GM18861 (cell line): ENCODE measurements around the gene C13orf46.
"Not testable (repeated sequence)": the region's sequence is repeated elsewhere in the genome, so short reads cannot be mapped to it uniquely, and the experiment has no call there.

Experiments
- ATAC-seq: cut with Tn5 transposase; IDR thresholded peaks from one replicate; pipeline ENCODE4 v1.9.1; 2021; ENCODE audit not compliant: unreplicated experiment

Gene C13orf46

DNA sequence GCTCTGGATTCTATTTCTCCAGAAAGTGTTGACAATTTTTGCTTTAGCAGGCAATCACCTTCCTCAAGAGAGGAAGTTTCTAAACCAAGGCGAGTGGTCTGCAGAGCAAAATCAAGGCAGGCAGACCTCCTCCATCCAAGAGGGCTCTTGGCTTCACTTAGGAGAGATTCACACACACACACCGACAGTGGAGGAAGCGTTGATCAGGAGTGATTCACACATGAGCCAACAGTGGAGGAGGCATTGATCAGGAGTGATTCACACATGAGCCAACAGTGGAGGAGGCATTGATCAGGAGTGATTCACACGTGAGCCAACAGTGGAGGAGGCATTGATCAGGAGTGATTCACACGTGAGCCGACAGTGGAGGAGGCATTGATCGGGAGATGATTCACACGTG is 60.5 kb downstream of the C13orf46 start:
- ATAC-seq: not testable (repeated sequence)

DNA sequence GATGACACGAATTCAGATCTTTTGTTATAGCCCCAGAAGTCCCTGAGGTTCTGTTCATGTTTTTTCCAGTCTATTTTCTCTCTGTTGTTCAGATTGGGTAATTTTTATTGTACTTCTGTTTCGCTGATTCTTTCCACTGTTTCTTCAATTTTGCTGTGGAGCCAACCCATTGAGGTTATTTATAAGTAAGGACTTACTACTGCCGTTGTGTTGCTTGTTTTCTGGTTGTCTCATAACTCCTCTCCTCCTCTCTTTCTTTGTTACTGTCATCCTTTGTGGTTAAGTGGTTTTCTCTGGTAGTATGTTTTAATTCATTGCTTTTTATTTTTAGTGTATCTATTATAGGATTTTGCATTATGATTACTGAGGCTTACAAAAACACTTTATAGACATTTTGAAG is 61.3 kb downstream of the C13orf46 start:
- ATAC-seq: no peak

DNA sequence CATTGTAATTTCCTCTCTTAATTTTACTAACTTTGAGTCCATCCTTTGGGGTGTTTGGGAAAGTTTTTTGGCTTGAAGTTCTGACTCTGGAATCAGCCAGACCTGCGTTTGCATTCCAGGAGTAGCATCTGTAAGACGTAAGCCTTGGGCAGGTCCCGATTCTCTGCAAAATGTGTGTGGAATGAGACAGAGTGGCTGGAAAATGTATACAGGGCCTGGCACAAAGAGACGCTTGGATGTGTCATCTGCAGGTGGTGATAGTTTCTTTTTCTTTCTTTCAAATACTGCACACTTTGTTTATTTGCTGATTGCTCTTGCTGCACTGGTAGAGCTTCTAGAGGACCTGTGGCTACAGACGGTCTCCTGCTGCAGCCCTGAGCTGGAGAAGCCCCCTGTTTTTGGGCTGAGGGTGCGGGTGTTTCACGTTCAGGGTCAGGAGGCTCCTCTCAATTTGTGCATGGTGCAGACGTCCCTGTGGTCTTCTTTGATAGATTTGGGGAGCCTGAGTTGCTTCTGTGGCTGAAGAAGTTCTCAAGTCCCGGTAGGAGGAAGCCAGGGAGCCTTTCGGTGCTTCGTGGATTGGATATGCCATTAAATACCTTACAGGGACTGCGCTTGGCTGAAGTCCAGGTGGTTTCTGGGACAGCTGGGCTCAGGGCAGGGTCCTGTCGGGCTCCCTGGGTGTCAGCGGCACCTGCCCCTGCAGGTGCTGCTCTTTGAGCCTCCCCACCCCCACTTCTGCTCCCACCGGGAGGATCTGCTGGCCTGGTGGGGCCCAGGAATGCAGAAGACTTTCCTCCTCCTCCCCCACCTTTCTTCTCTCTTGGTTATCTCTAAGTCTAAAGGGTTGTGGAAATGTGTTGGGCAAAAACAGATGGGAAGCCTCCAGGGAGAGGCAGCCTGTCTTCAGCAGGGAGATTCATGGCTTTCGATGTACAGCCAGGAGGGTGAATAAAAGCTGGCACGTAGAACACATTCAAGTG is 66.0 kb downstream of the C13orf46 start:
- no peak for ATAC-seq

DNA sequence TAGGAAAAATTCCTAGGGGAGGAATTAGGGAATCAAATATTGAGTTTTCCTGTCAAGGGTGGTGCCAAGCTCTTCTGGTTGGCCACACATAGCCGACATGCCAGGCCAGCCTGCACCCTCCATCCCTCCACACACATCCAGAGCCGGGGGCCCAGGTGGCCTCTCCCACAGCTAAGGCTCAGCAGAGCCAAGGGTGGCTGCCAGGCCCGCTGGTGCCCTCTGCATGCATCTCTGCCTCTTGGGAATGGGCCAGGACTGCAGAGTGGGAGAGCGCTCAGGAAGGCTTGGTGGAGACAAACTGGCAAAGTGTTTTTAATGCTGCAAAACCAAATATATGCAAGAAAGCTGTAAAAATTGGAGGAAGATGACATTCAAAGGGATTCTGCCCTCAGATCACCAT is 67.3 kb downstream of the C13orf46 start:
- no peak for ATAC-seq

DNA sequence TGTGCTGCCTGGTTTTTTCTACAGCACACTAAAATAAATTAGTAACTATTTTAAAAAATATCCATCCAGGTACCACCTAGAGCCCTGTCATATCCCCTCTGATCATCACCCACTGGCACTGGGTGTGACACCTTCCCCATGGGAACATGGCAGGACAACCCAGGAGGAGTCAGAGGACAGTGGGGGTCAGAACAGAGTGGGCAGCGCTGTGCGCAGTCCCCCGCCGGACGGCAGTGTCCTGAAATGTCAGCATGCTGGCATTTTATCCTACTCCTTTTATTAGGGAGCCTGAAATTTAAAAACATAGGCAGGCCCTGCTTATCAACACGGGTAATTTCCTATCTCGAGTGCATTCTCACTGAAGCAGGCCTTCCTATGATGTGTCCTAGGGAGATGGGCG is 67.9 kb downstream of the C13orf46 start:
- ATAC-seq: no peak

DNA sequence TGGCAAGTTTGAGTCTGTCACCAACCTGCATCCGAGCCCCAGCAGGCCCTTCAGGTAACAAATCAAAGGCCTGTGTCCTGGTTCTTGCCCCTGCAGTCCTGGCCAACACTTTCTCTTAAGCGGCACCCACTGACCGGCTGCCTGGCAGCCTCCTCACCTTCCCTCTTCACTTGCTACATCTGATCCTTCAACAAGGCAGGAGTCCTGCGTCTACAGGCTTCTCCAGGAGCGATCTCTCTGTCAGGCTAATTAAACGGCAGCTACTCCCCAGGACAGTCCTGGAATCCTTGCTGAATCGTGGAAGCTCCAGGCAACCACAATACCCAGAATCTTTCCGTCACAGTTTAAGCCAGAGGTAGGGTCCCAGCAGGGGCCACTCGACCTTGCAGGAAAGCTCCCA is 68.9 kb downstream of the C13orf46 start:
- no peak for ATAC-seq

DNA sequence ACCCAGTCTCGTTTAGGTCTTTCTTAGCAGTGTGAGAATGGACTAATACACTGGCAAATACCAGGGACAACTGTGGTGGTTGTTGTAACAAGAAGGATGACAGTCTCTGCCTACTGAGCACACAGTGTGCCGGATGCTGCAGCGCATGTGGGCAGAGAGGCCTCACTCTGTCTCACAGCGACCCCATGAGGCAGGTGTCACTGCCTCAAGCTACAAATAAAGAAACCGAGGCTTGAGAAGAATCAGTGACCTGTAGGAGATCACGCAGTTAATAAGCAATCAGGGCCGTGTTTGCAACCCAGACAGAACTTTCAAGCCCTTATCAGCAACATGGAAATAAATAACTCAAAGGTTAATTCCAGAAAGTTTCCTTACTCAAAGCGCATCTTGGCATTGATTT is 69.5 kb downstream of the C13orf46 start:
- ATAC-seq: no peak

DNA sequence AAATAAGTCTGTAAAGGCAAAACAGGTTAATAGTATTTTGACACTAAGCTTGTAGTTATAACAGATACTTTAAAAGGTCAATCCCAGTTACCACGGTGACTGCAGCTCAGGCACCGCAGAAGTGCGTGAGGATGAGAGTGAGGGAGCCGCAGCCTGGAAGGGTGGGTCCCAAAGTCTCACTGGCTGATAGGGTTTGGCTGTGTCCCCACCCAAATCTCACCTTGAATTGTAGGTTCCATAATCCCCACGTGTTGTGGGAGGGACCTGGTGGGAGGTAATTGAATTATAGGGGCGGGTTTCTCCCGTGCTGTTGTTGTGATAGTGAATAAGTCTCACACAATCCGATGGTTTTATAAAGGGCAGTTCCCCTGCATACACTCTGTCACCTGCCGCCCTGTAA is 70.0 kb downstream of the C13orf46 start:
- ATAC-seq: no peak
